ENCODE measurements around the gene RBBP8. TPM values are rescaled to one million over a fixed set of nuclear protein-coding genes. Genes with fewer than 3 reads are reported as not detected.

RBBP8 gene
- total RNA-seq, 1 donor from 2014 or later = 44.0 TPM

DNA sequence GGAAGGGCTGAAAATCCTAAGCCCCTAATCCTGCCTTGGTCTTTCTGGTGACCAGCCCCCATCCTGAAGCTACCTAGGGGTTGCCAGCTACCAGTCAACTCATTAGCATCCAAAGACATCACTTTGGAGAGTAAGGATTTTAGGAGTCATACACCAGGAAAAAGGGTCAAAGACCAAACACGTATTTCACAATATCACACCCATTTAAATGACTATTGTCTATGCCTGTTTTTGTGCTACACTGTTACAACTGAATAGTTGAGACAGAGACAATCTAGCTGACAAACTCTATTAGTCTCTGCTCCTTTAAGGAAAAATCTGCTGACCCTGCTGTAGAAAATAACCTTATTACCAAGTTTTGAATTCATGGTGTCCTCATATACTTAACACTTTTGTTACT, 21.0 kb upstream of the RBBP8 start:
- no peak for DNase-seq (ENCODE audit: low read depth)
- Histone ChIP-seq H3K4me3 (ENCODE audit: low read depth, low read length) (no peak overlapping the region), H3K27me3 (ENCODE audit: control insufficient read depth, insufficient read depth, low read length) (no peaks in the 10 kb centered on the region), H3K36me3 (ENCODE audit: control insufficient read depth, insufficient read depth, low read length) (no peaks in the 10 kb centered on the region)
- TF ChIP-seq, protein P1, sequence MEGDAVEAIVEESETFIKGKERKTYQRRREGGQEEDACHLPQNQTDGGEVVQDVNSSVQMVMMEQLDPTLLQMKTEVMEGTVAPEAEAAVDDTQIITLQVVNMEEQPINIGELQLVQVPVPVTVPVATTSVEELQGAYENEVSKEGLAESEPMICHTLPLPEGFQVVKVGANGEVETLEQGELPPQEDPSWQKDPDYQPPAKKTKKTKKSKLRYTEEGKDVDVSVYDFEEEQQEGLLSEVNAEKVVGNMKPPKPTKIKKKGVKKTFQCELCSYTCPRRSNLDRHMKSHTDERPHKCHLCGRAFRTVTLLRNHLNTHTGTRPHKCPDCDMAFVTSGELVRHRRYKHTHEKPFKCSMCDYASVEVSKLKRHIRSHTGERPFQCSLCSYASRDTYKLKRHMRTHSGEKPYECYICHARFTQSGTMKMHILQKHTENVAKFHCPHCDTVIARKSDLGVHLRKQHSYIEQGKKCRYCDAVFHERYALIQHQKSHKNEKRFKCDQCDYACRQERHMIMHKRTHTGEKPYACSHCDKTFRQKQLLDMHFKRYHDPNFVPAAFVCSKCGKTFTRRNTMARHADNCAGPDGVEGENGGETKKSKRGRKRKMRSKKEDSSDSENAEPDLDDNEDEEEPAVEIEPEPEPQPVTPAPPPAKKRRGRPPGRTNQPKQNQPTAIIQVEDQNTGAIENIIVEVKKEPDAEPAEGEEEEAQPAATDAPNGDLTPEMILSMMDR (IDR thresholded peaks at IDR 0.05; ENCODE audit: insufficient read depth, low read length, poor library complexity, severe bottlenecking) = no peak

DNA sequence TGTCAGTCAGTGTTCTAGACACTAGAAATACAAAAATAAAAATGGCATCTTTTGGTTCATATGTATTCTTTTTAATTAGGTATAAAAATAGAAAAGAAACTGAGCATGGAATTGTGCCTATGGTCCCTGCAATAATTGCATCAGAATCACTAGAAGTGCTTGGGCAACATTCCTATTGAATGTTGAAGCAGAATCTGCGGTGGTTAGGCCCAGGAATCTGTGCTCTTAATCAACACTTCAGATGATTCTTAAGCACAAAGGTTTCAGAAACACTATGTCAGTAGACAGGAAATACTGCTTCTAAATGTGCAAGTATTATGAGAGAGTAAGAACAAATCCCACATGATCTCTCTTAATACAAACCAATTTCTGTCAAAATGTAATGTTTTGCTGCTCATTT, 20.3 kb upstream of the RBBP8 start:
- peak; percentile 65 for DNase-seq (ENCODE audit: low read depth)
- no peak overlapping the region for H3K4me3 ChIP-seq (ENCODE audit: low read depth, low read length)
- no peaks in the 10 kb centered on the region for H3K27me3 ChIP-seq (ENCODE audit: control insufficient read depth, insufficient read depth, low read length)
- no peaks in the 10 kb centered on the region for H3K36me3 ChIP-seq (ENCODE audit: control insufficient read depth, insufficient read depth, low read length)
- TF ChIP-seq, protein P1 (IDR thresholded peaks at IDR 0.05; ENCODE audit: insufficient read depth, low read length, poor library complexity, severe bottlenecking) = no peak

DNA sequence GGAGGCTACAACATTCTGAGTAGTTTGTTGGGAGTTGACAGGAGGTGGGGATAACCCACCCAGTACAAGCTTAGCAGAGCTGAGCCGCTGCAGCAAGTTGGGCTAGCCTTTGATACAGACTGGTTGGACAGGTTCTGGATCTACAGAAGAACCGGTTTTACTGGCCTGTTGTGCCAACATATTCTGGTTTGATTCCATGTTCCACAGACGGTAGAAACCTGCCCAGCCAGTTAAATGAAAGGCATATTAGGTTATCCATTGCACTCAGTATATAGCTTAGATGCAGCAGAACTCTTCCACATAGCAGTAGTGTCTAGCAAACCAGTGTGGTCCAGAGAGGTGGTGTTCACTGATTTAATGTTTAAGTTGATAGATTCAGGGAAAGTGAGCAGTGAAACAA, 19.3 kb upstream of the RBBP8 start:
- no peak overlapping the region for H3K4me3 ChIP-seq (ENCODE audit: low read depth, low read length)
- H3K27me3 ChIP-seq (ENCODE audit: control insufficient read depth, insufficient read depth, low read length) = no peaks in the 10 kb centered on the region
- TF ChIP-seq, protein P1 (IDR thresholded peaks at IDR 0.05; ENCODE audit: insufficient read depth, low read length, poor library complexity, severe bottlenecking) = no peak
- DNase-seq (ENCODE audit: low read depth) = no peak
- no peaks in the 10 kb centered on the region for H3K36me3 ChIP-seq (ENCODE audit: control insufficient read depth, insufficient read depth, low read length)

- Histone ChIP-seq H3K4me3 (ENCODE audit: low read depth, low read length) (no peak overlapping the region), H3K36me3 (ENCODE audit: control insufficient read depth, insufficient read depth, low read length) (no peaks in the 10 kb centered on the region), H3K27me3 (ENCODE audit: control insufficient read depth, insufficient read depth, low read length) (no peaks in the 10 kb centered on the region)
- TF ChIP-seq, protein P1 (IDR thresholded peaks at IDR 0.05; ENCODE audit: insufficient read depth, low read length, poor library complexity, severe bottlenecking) = no peak
- DNase-seq (ENCODE audit: low read depth) = peak; percentile 63
Measured at GRCh38 chr18:22914633-22915032, 18.5 kb upstream of the RBBP8 start.

GRCh38 chr18:22915337-22915736, 17.8 kb upstream of the RBBP8 start:
- Histone ChIP-seq H3K27me3 (ENCODE audit: control insufficient read depth, insufficient read depth, low read length) (no peaks in the 10 kb centered on the region), H3K4me3 (ENCODE audit: low read depth, low read length) (no peak overlapping the region), H3K36me3 (ENCODE audit: control insufficient read depth, insufficient read depth, low read length) (no peaks in the 10 kb centered on the region)
- no peak for DNase-seq (ENCODE audit: low read depth)
- TF ChIP-seq, protein P1 (IDR thresholded peaks at IDR 0.05; ENCODE audit: insufficient read depth, low read length, poor library complexity, severe bottlenecking) = no peak

DNA sequence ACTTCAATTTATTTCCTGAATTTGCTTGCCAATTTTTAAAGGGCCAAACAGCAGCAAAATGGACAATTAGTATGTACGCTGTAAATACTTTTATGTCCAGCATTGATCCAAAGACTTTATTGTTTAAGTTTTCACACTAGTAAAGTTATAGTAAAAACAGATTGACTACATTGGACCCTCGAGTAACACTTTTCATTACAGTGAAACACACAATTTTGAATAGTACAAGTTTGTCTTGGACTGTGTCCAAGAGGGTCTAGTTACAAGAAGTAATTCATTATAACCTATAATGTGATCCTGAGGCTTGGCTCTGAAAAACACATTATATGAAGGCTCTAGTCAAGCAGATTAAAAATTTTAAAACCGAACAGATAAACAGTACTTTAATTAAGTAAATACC, 11.4 kb upstream of the RBBP8 start:
- no peak for DNase-seq (ENCODE audit: low read depth)
- TF ChIP-seq, protein P1 (IDR thresholded peaks at IDR 0.05; ENCODE audit: insufficient read depth, low read length, poor library complexity, severe bottlenecking) = no peak

More for the DNA sequence above, 11.4 kb upstream of the RBBP8 start:
- Histone ChIP-seq H3K36me3 (ENCODE audit: control insufficient read depth, insufficient read depth, low read length) (no peaks in the 10 kb centered on the region), H3K27me3 (ENCODE audit: control insufficient read depth, insufficient read depth, low read length) (no peaks in the 10 kb centered on the region), H3K4me3 (ENCODE audit: low read depth, low read length) (no peak overlapping the region)

All from kidney epithelial cell (primary cell).